Glutamatergic neuron (in vitro differentiated cells): ENCODE measurements around the gene PM20D2. TPM values are rescaled to one million over a fixed set of nuclear protein-coding genes. Genes with fewer than 3 reads are reported as not detected.

ENCODE experiments used
- DNase-seq: peaks from one replicate; pipeline ENCODE4 v3.0.0; 2022
- H3K27ac Mint-ChIP-seq: one replicate; pipeline ENCODE4 v1.8.0; 2020; ENCODE audit warnings: mild to moderate bottlenecking, mixed read lengths, inconsistent platforms; ENCODE audit not compliant: unreplicated experiment
- H3K27me3 Mint-ChIP-seq: one replicate; pipeline ENCODE4 v1.8.0; 2020; ENCODE audit warnings: mild to moderate bottlenecking, moderate library complexity, mixed read lengths, inconsistent platforms; ENCODE audit not compliant: unreplicated experiment
- H3K36me3 Mint-ChIP-seq: one replicate; pipeline ENCODE4 v1.8.0; 2020; ENCODE audit warnings: mild to moderate bottlenecking, mixed read lengths, inconsistent platforms; ENCODE audit not compliant: unreplicated experiment
- H3K4me1 Mint-ChIP-seq: one replicate; pipeline ENCODE4 v1.8.0; 2020; ENCODE audit warnings: mild to moderate bottlenecking, low read depth, mixed read lengths, inconsistent platforms; ENCODE audit not compliant: unreplicated experiment
- H3K4me3 Mint-ChIP-seq: one replicate; pipeline ENCODE4 v1.8.0; 2020; ENCODE audit warnings: mild to moderate bottlenecking, mixed read lengths, inconsistent platforms; ENCODE audit not compliant: unreplicated experiment
- H3K9me3 Mint-ChIP-seq: one replicate; pipeline ENCODE4 v1.8.0; 2020; ENCODE audit warnings: mild to moderate bottlenecking, moderate library complexity, mixed read lengths, inconsistent platforms; ENCODE audit not compliant: unreplicated experiment
- CTCF ChIP-seq: fragments of 200-600 bp; sonication (generic); IDR thresholded peaks from one replicate; pipeline ENCODE4 v1.5.0; 2021; ENCODE audit not compliant: partially characterized antibody, unreplicated experiment
- total RNA-seq: library from RNA; stranded (reverse); fragmentation: NEBNext Ultra II Directional; extraction: Animal tissue kit (Norgen Biotek cat#: 25700); gene quantifications from one replicate; pipeline ENCODE4 v1.2.1, GENCODE V29; 2021; ENCODE audit not compliant: unreplicated experiment

The PM20D2 gene
- total RNA-seq, 1 donor from 2014 or later: 0.56 TPM

GRCh38 chr6:89154131-89154530, 8.3 kb downstream of the PM20D2 start:
- no peak for DNase-seq
- no peak for TF ChIP-seq CTCF
- H3K4me3 Mint-ChIP-seq: no peak overlapping the region

GRCh38 chr6:89160331-89161092, 14.7 kb downstream of the PM20D2 start:
- no peaks in the 10 kb centered on the region for H3K4me1 Mint-ChIP-seq
- no peak overlapping the region for H3K27ac Mint-ChIP-seq
- no peaks in the 10 kb centered on the region for H3K27me3 Mint-ChIP-seq
- no peak overlapping the region for H3K4me3 Mint-ChIP-seq
- TF ChIP-seq CTCF: no peak
- no peaks in the 10 kb centered on the region for H3K36me3 Mint-ChIP-seq
- DNase-seq: no peak
- no peaks in the 10 kb centered on the region for H3K9me3 Mint-ChIP-seq

More at GRCh38 chr6:89154131-89154530, 8.3 kb downstream of the PM20D2 start:
- no peaks in the 10 kb centered on the region for H3K27me3 Mint-ChIP-seq
- no peaks in the 10 kb centered on the region for H3K36me3 Mint-ChIP-seq
- H3K4me1 Mint-ChIP-seq: no peaks in the 10 kb centered on the region
- H3K27ac Mint-ChIP-seq: no peak overlapping the region
- H3K9me3 Mint-ChIP-seq: no peaks in the 10 kb centered on the region

GRCh38 chr6:89161326-89162046, 15.6 kb downstream of the PM20D2 start:
- no peak overlapping the region for H3K27ac Mint-ChIP-seq
- H3K27me3 Mint-ChIP-seq: no peaks in the 10 kb centered on the region
- no peak for DNase-seq
- H3K4me3 Mint-ChIP-seq: no peak overlapping the region
- no peak for TF ChIP-seq CTCF
- no peaks in the 10 kb centered on the region for H3K36me3 Mint-ChIP-seq
- no peaks in the 10 kb centered on the region for H3K4me1 Mint-ChIP-seq
- no peaks in the 10 kb centered on the region for H3K9me3 Mint-ChIP-seq

GRCh38 chr6:89162047-89162371, 16.2 kb downstream of the PM20D2 start:
- Mint-ChIP-seq H3K4me1 (no peaks in the 10 kb centered on the region), H3K27ac (no peak overlapping the region), H3K9me3 (no peaks in the 10 kb centered on the region), H3K36me3 (no peaks in the 10 kb centered on the region), H3K27me3 (no peaks in the 10 kb centered on the region), H3K4me3 (no peak overlapping the region)
- TF ChIP-seq CTCF: no peak
- DNase-seq: no peak

- Mint-ChIP-seq H3K27me3 (peaks cover 5% of the 10 kb centered on the region), H3K9me3 (no peaks in the 10 kb centered on the region), H3K27ac (no peak overlapping the region), H3K4me1 (no peaks in the 10 kb centered on the region), H3K4me3 (no peak overlapping the region), H3K36me3 (peaks cover 3% of the 10 kb centered on the region)
- no peak for TF ChIP-seq CTCF
- DNase-seq: no peak
These were observed 26.3 kb downstream of the PM20D2 start for GRCh38 chr6:89172131-89172530.
